PFSK-1 (cell line): ENCODE measurements around the gene MVP.

Experiments
- POLR2AphosphoS5 ChIP-seq: IDR thresholded peaks from 2 replicates; pipeline ENCODE4 v1.6.1; 2012; ENCODE audit warnings: low read depth, mild to moderate bottlenecking, control low read depth, low read length, moderate library complexity
- SIN3A ChIP-seq: IDR thresholded peaks from 2 replicates; pipeline ENCODE4 v1.6.1; 2012; ENCODE audit warnings: mild to moderate bottlenecking, low read length, moderate library complexity, borderline replicate concordance; ENCODE audit not compliant: insufficient read depth
- TAF1 ChIP-seq: IDR thresholded peaks from 2 replicates; pipeline ENCODE4 v1.6.1; 2012; ENCODE audit warnings: low read length, control low read depth, borderline replicate concordance; ENCODE audit not compliant: insufficient read depth

DNA sequence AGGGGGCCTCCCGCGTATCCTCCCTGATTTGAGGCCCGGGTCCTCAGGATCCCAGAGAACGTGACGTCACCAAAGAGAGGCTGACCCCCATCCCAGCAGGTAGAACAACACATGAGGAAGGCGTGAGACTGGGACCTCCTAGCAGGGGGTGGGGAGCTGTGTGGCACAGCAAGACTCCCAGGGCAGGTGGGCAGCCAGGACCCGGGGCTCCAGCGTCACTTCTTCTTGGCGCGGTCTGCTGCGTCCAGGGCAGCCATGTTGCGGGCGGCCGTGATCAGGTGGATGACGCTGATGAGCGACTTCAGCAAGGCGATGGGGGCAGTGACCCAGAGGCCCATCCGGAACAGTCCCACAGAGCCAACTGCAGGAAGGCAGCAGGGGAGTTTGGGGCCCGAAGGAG lies 38.7 kb downstream of the MVP start:
- TF ChIP-seq TAF1 (no peak), SIN3A (no peak), POLR2AphosphoS5 (no peak)
